Thymus (tissue), 11 donors: Measurements from ENCODE around the gene TPCN2. TPM values are rescaled to one million over a fixed set of nuclear protein-coding genes. Genes with fewer than 3 reads are reported as not detected.

Experiments
- DNase-seq, 9 donors: peaks; one replicate each; pipeline ENCODE4 v3.0.0-alpha.2; 2013; ENCODE audit warnings: low spot score in 9 of 9, low read depth in 6 of 9, missing footprints in 1 of 9
- H3K27ac ChIP-seq, 2 donors: one replicate each; pipeline ENCODE4 v1.5.1; 2013; ENCODE audit warnings: control low read depth in 1 of 2, low read depth in 1 of 2, low read length in 1 of 2, mild to moderate bottlenecking in 1 of 2, moderate library complexity in 1 of 2
- H3K27me3 ChIP-seq, 2 donors: one replicate each; pipeline ENCODE4 v1.5.1; 2013; ENCODE audit warnings: low read length in 1 of 2; ENCODE audit not compliant: control insufficient read depth in 2 of 2, insufficient read depth in 1 of 2
- H3K36me3 ChIP-seq, 2 donors: one replicate each; pipeline ENCODE4 v1.5.1; 2013; ENCODE audit warnings: low read length in 1 of 2, mild to moderate bottlenecking in 1 of 2, moderate library complexity in 1 of 2; ENCODE audit not compliant: control insufficient read depth in 2 of 2, insufficient read depth in 2 of 2
- H3K4me1 ChIP-seq, 2 donors: one replicate each; pipeline ENCODE4 v1.5.1; 2013; ENCODE audit warnings: low read length in 2 of 2; ENCODE audit not compliant: control insufficient read depth in 2 of 2, insufficient read depth in 2 of 2
- H3K4me3 ChIP-seq, 2 donors: one replicate each; pipeline ENCODE4 v1.5.1; 2013; ENCODE audit warnings: low read length in 2 of 2, control low read depth in 1 of 2, mild to moderate bottlenecking in 1 of 2
- H3K9me3 ChIP-seq, 2 donors: one replicate each; pipeline ENCODE4 v1.5.1; 2013; ENCODE audit warnings: low read length in 1 of 2, mild to moderate bottlenecking in 1 of 2; ENCODE audit not compliant: control insufficient read depth in 2 of 2, insufficient read depth in 1 of 2
- WGBS: extraction: QIAGEN DNeasy Blood & Tissue Kit; methylation state at CpG from one replicate; pipeline ENCODE4 v1.1.7; 2013; 5-methylcytosine and 5-hydroxymethylcytosine counted together
- polyA plus RNA-seq: library from polyadenylated mRNA; stranded (reverse); fragments of 200-250 nt; gene quantifications from one replicate; pipeline ENCODE4 v1.2.3, GENCODE V29; 2013
- total RNA-seq: library from RNA; stranded (reverse); fragments of 120-200 nt; gene quantifications from one replicate; pipeline ENCODE4 v1.2.4, GENCODE V29; 2013
- donor health status: healthy.

The TPCN2 gene
- total and polyA plus RNA-seq, 2 donors: 5.3 to 9.8 TPM

GRCh38 chr11:69156673-69157155 lies 108.0 kb downstream of the TPCN2 start:
- no peak for DNase-seq
- peak overlapping the region in 1 of 2 donors; percentile 17 for H3K27ac ChIP-seq
- H3K4me3 ChIP-seq: no peak overlapping the region

GRCh38 chr11:69157156-69157821 lies 108.6 kb downstream of the TPCN2 start:
- no peak for DNase-seq

More at GRCh38 chr11:69156673-69157155, 108.0 kb downstream of the TPCN2 start:
- H3K9me3 ChIP-seq: no peaks in the 10 kb centered on the region
- 93% methylated on average over 15 of the region's 15 CpGs for WGBS
- peaks cover 0 to 8% of the 10 kb centered on the region in 2 donors for H3K4me1 ChIP-seq
- no peaks in the 10 kb centered on the region for H3K36me3 ChIP-seq
- peaks cover 0 to 50% of the 10 kb centered on the region in 2 donors for H3K27me3 ChIP-seq

GRCh38 chr11:69157822-69158231 lies 109.1 kb downstream of the TPCN2 start:
- DNase-seq: no peak
- no peak overlapping the region for H3K27ac ChIP-seq
- 97% methylated on average over 15 of the region's 15 CpGs for WGBS

More at GRCh38 chr11:69157156-69157821, 108.6 kb downstream of the TPCN2 start:
- Histone ChIP-seq H3K27ac (peak overlapping the region in 1 of 2 donors; percentile 17), H3K4me3 (no peak overlapping the region), H3K36me3 (no peaks in the 10 kb centered on the region), H3K4me1 (peaks cover 0 to 8% of the 10 kb centered on the region in 2 donors), H3K9me3 (no peaks in the 10 kb centered on the region), H3K27me3 (peaks cover 0 to 47% of the 10 kb centered on the region in 2 donors)
- 54% methylated on average over 44 of the region's 44 CpGs for WGBS

GRCh38 chr11:69158301-69159149 lies 109.8 kb downstream of the TPCN2 start:
- H3K27me3 ChIP-seq: peaks cover 0 to 38% of the 10 kb centered on the region in 2 donors
- H3K4me3 ChIP-seq: no peak overlapping the region
- H3K9me3 ChIP-seq: no peaks in the 10 kb centered on the region
- WGBS: 95% methylated on average over 21 of the region's 21 CpGs
- DNase-seq: no peak
- H3K27ac ChIP-seq: no peak overlapping the region
- H3K36me3 ChIP-seq: no peaks in the 10 kb centered on the region
- peaks cover 0 to 8% of the 10 kb centered on the region in 2 donors for H3K4me1 ChIP-seq

More at GRCh38 chr11:69157822-69158231, 109.1 kb downstream of the TPCN2 start:
- Histone ChIP-seq H3K36me3 (no peaks in the 10 kb centered on the region), H3K27me3 (peaks cover 0 to 43% of the 10 kb centered on the region in 2 donors), H3K9me3 (no peaks in the 10 kb centered on the region), H3K4me3 (no peak overlapping the region), H3K4me1 (peaks cover 0 to 8% of the 10 kb centered on the region in 2 donors)

GRCh38 chr11:69159150-69159852 lies 110.6 kb downstream of the TPCN2 start:
- DNase-seq: no peak
- no peaks in the 10 kb centered on the region for H3K36me3 ChIP-seq
- no peak overlapping the region for H3K27ac ChIP-seq

GRCh38 chr11:69160296-69161116 lies 111.8 kb downstream of the TPCN2 start:
- H3K36me3 ChIP-seq: no peaks in the 10 kb centered on the region
- 95% methylated on average over 15 of the region's 15 CpGs for WGBS
- no peak overlapping the region for H3K4me3 ChIP-seq
- peaks cover 0 to 32% of the 10 kb centered on the region in 2 donors for H3K27me3 ChIP-seq
- DNase-seq: no peak
- no peak overlapping the region for H3K27ac ChIP-seq
- peaks cover 0 to 3% of the 10 kb centered on the region in 2 donors for H3K9me3 ChIP-seq
- H3K4me1 ChIP-seq: peaks cover 0 to 8% of the 10 kb centered on the region in 2 donors

More at GRCh38 chr11:69159150-69159852, 110.6 kb downstream of the TPCN2 start:
- Histone ChIP-seq H3K27me3 (peaks cover 0 to 36% of the 10 kb centered on the region in 2 donors), H3K4me3 (no peak overlapping the region), H3K9me3 (peaks cover 0 to 1% of the 10 kb centered on the region in 2 donors), H3K4me1 (peaks cover 0 to 8% of the 10 kb centered on the region in 2 donors)
- WGBS: 95% methylated on average over 19 of the region's 19 CpGs

- H3K36me3 ChIP-seq: no peaks in the 10 kb centered on the region
- H3K27ac ChIP-seq: no peak overlapping the region
- no peak overlapping the region for H3K4me3 ChIP-seq
- DNase-seq: no peak
- peaks cover 0 to 3% of the 10 kb centered on the region in 2 donors for H3K9me3 ChIP-seq
- H3K4me1 ChIP-seq: peaks cover 0 to 8% of the 10 kb centered on the region in 2 donors
- WGBS: 87% methylated on average over 5 of the region's 5 CpGs
- peaks cover 0 to 30% of the 10 kb centered on the region in 2 donors for H3K27me3 ChIP-seq
Measured at GRCh38 chr11:69161117-69161407, 112.3 kb downstream of the TPCN2 start.

GRCh38 chr11:69162505-69162904 lies 113.8 kb downstream of the TPCN2 start:
- H3K27ac ChIP-seq: no peak overlapping the region
- H3K4me1 ChIP-seq: peaks cover 0 to 1% of the 10 kb centered on the region in 2 donors
- no peaks in the 10 kb centered on the region for H3K36me3 ChIP-seq
- DNase-seq: no peak
- peaks cover 0 to 21% of the 10 kb centered on the region in 2 donors for H3K27me3 ChIP-seq
- H3K4me3 ChIP-seq: no peak overlapping the region
- peaks cover 0 to 3% of the 10 kb centered on the region in 2 donors for H3K9me3 ChIP-seq
